COLO668 (cell line): ENCODE data around the gene GNL1.
A peak's percentile ranks its signal among the peaks of the same experiment; 100 is the strongest.

Source experiments
- DNase-seq: peaks from one replicate; lab custom pipeline; 2025; ENCODE audit not compliant: unreplicated experiment; lab: John Stamatoyannopoulos, UW

The GNL1 gene

GRCh38 chr6:30570263-30570662, 14.0 kb upstream of the GNL1 start:
- DNase-seq = peak; percentile 0

- peak; percentile 0 for DNase-seq
Observed at GRCh38 chr6:30568245-30568644, 12.0 kb upstream of the GNL1 start.

GRCh38 chr6:30565772-30566171, 9.5 kb upstream of the GNL1 start:
- no peak for DNase-seq

- no peak for DNase-seq
Observed at GRCh38 chr6:30564114-30564513, 7.8 kb upstream of the GNL1 start.

GRCh38 chr6:30562470-30563425, 6.5 kb upstream of the GNL1 start:
- DNase-seq = no peak

GRCh38 chr6:30560930-30561329, 4.6 kb upstream of the GNL1 start:
- no peak for DNase-seq

GRCh38 chr6:30557683-30557981, 1.3 kb upstream of the GNL1 start:
- no peak for DNase-seq

- peak; percentile 78 for DNase-seq
Observed at GRCh38 chr6:30556906-30557682, 805 bp upstream of the GNL1 start, which contains the start of gene PRR3. Gene PRR3 (plus strand): TSS chr6:30557295. CDS start chr6:30557345, 50 bp downstream.

- DNase-seq = no peak
Observed at GRCh38 chr6:30555816-30556065, 548 bp downstream of the GNL1 start.

- peak; percentile 24 for DNase-seq
Observed at GRCh38 chr6:30554962-30555815, 1.1 kb downstream of the GNL1 start.

- no peak for DNase-seq
Observed at GRCh38 chr6:30554404-30554803, 1.9 kb downstream of the GNL1 start.

- no peak for DNase-seq
Observed at GRCh38 chr6:30548375-30548774, 7.9 kb downstream of the GNL1 start.

- DNase-seq = no peak
Observed at GRCh38 chr6:30547454-30547853, 8.8 kb downstream of the GNL1 start.

- DNase-seq = no peak
Observed at GRCh38 chr6:30544666-30545272, 11.5 kb downstream of the GNL1 start.

GRCh38 chr6:30543821-30544220, 12.5 kb downstream of the GNL1 start:
- no peak for DNase-seq

GRCh38 chr6:30542915-30543314, 13.4 kb downstream of the GNL1 start:
- no peak for DNase-seq

GRCh38 chr6:30542404-30542725, 13.9 kb downstream of the GNL1 start:
- DNase-seq = no peak

- peak; percentile 56 for DNase-seq
Observed at GRCh38 chr6:30541515-30542403, 14.5 kb downstream of the GNL1 start.

- DNase-seq = no peak
Observed at GRCh38 chr6:30537931-30538330, 18.4 kb downstream of the GNL1 start.
